ENCODE measurements around the gene NEURL2.
"Not testable (repeated sequence)": the region's sequence is repeated elsewhere in the genome, so short reads cannot be mapped to it uniquely, and the experiment has no call there.

Gene NEURL2

DNA sequence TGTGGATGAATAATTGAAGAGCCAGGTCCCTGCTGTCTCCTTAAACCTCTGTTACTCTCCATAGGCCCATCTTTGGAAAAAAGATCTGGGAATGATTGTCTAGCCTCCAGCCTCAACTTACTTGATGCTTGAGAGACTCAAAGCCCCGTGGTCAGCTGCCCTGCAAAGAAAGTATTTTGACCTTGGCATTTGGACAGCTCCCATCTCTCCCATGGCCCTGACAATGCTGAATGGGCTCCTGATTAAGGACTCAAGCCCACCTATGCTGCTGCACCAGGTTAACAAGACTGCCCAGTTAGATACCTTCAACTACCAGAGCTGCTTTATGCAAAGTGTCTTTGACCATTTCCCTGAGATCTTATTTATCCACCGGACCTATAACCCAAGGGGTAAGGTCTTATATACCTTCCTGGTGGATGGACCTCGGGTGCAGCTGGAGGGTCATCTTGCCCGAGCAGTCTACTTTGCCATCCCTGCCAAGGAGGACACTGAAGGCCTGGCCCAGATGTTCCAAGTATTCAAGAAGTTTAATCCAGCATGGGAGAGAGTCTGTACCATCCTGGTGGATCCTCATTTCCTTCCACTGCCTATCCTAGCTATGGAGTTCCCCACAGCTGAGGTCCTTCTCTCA, 8.4 kb downstream of the NEURL2 start:
- no peak overlapping the region for H3K27ac ChIP-seq
- peaks cover 12% of the 10 kb centered on the region for H3K36me3 ChIP-seq (replicated peaks)
- no peak for TF ChIP-seq CTCF (IDR thresholded peaks at IDR 0.05; ENCODE audit: low read depth, low read length, missing control alignments)
- H3K4me3 ChIP-seq (ENCODE audit: low read depth, low read length): no peak overlapping the region
- in situ Hi-C loops (cut with HindIII; ENCODE audit: low pct_ligation_motif_present, low sequenced_read_pairs): no loop called here
- H3K27me3 ChIP-seq (replicated peaks): no peaks in the 10 kb centered on the region
- DNase-seq: no peak

DNA sequence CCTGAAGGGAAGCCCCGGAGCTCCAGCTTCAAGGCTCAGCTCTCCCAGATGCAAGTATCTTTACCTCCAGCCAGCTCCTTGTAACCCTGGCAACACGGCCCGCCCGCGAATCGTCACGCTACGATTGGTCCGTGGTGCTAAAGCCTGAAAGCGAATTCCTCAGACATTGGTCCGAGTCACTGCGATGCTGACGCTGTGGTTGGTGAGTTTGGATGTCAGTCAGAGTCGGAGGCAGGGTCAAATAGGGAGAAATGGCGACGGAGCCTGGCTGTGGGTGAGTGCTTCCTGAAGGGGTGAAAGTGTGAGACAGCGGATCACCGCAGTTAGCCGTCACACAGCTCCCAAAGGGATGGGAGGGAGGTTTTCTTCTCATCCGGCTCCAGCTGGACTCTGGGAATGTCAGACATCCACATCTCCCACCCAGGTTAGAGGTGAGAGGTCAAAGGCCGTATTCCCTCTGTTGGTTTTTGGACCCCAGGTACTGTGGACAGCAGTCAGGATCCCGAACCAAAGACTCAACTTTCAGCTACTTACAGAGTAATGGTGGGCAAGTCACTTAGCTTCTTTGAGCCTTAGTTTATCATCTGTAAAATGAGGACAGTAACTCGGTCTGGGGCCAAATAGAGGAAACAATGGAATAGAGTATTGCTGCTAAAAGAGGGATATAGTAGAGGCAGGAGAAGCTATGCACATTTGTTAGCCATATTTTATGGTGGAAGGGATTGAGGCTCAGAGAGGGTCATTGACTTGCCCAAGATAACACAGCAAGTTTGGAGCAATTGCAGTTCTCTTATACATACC, 9.8 kb downstream of the NEURL2 start, which contains the start of gene ZSWIM1:
Gene ZSWIM1, plus strand, starts transcription at position 240 of the 801 bp plus-strand sequence. CDS start 1,366 bp downstream, outside the sequence.
- H3K27ac ChIP-seq: peak within 1 kb of the TSS; percentile 63
- no peak for TF ChIP-seq CTCF (IDR thresholded peaks at IDR 0.05; ENCODE audit: low read depth, low read length, missing control alignments)
- DNase-seq: peak; percentile 99
- peaks cover 12% of the 10 kb centered on the region for H3K36me3 ChIP-seq (replicated peaks)
- no peaks in the 10 kb centered on the region for H3K27me3 ChIP-seq (replicated peaks)
- in situ Hi-C loops (cut with HindIII; ENCODE audit: low pct_ligation_motif_present, low sequenced_read_pairs): no loop called here
- H3K4me3 ChIP-seq (ENCODE audit: low read depth, low read length): peak within 1 kb of the TSS; percentile 97

- Histone ChIP-seq H3K27me3 (replicated peaks) (no peaks in the 10 kb centered on the region), H3K27ac (no peak overlapping the region), H3K4me3 (ENCODE audit: low read depth, low read length) (no peak overlapping the region), H3K36me3 (replicated peaks) (peaks cover 4% of the 10 kb centered on the region)
- DNase-seq: no peak
- in situ Hi-C loops (cut with HindIII; ENCODE audit: low pct_ligation_motif_present, low sequenced_read_pairs): no loop called here
- TF ChIP-seq CTCF (IDR thresholded peaks at IDR 0.05; ENCODE audit: low read depth, low read length, missing control alignments): no peak
These were observed 12.8 kb downstream of the NEURL2 start for GRCh38 chr20:45878076-45878761.

GRCh38 chr20:45874576-45874975, 16.4 kb downstream of the NEURL2 start:
- in situ Hi-C loops (cut with HindIII; ENCODE audit: low pct_ligation_motif_present, low sequenced_read_pairs): no loop called here
- no peak for TF ChIP-seq CTCF (IDR thresholded peaks at IDR 0.05; ENCODE audit: low read depth, low read length, missing control alignments)
- no peak overlapping the region for H3K4me3 ChIP-seq (ENCODE audit: low read depth, low read length)
- DNase-seq: no peak
- H3K27ac ChIP-seq: no peak overlapping the region
- no peaks in the 10 kb centered on the region for H3K36me3 ChIP-seq (replicated peaks)
- no peaks in the 10 kb centered on the region for H3K27me3 ChIP-seq (replicated peaks)

DNA sequence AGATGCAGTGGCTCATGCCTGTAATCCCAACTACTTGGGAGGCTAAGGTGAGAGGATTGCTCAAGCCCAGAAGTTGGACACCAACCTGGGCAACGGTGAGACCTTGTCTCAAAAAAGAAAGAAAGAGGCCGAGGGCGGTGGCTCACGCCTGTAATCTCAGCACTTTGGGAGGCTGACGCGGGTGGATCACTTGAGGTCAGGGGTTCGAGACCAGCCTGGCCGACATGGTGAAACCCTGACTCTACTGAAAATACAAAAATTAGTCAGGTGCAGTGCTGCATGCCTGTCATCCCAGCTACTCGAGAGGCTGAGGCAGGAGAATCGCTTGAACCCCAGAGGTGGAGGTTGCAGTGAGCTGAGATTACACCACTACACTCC, 16.9 kb downstream of the NEURL2 start:
- H3K4me3 ChIP-seq (ENCODE audit: low read depth, low read length); in situ Hi-C loops (cut with HindIII; ENCODE audit: low pct_ligation_motif_present, low sequenced_read_pairs); H3K27me3 ChIP-seq (replicated peaks); H3K36me3 ChIP-seq (replicated peaks); H3K27ac ChIP-seq; DNase-seq: not testable (repeated sequence)

Measured in brain microvascular endothelial cell (primary cell).